Left ventricle myocardium inferior (tissue), 1 donor: ENCODE data around the gene CDC42BPA. TPM values are rescaled to one million over a fixed set of nuclear protein-coding genes. Genes with fewer than 3 reads are reported as not detected.

Source experiments
- DNase-seq: peaks from one replicate; pipeline ENCODE4 v3.0.0-alpha.2; 2020
- H3K27ac ChIP-seq: fragments of 200-600 bp; replicated peaks from 2 replicates; pipeline ENCODE4 v1.8.0; 2021
- H3K27me3 ChIP-seq: fragments of 200-600 bp; 2 replicates; pipeline ENCODE4 v1.8.0; 2021; ENCODE audit warnings: low read depth
- H3K36me3 ChIP-seq: fragments of 200-600 bp; 2 replicates; pipeline ENCODE4 v1.8.0; 2021
- H3K4me1 ChIP-seq: fragments of 200-600 bp; 2 replicates; pipeline ENCODE4 v1.8.0; 2021
- H3K4me3 ChIP-seq: fragments of 200-600 bp; 2 replicates; pipeline ENCODE4 v1.8.0; 2021; ENCODE audit warnings: mild to moderate bottlenecking, moderate library complexity
- H3K9me3 ChIP-seq: fragments of 200-600 bp; replicated peaks from 2 replicates; pipeline ENCODE4 v1.8.0; 2021
- intact Hi-C: fragments of 100-400 bp; cut with micrococcal nuclease; formaldehyde crosslinking; loops from one replicate; pipeline ENCODE4 v1.11.0; 2022
- total RNA-seq: library from RNA; stranded (reverse); fragmentation: NEBNext Ultra II Directional; extraction: Animal tissue kit (Norgen Biotek cat#: 25700); gene quantifications from one replicate; pipeline ENCODE4 v1.2.1, GENCODE V29; 2021
- TF ChIP-seq, protein P1 (sequence below): fragments of 200-600 bp; IDR thresholded peaks from 2 replicates; pipeline ENCODE4 v1.8.0; 2021; ENCODE audit warnings: antibody characterized with exemption, mild to moderate bottlenecking, borderline replicate concordance
- donor health status: DM: no; HTN: yes; CAD: no; lungs with severe emphysema.

Gene CDC42BPA
- total RNA-seq, 1 donor from 2014 or later, result 35.1 TPM

GRCh38 chr1:227316456-227316855 lies 1.8 kb downstream of the CDC42BPA start:
- no peaks in the 10 kb centered on the region for H3K36me3 ChIP-seq
- peak overlapping the region; percentile 98 for H3K27ac ChIP-seq
- H3K4me3 ChIP-seq, result peak overlapping the region; percentile 77
- TF ChIP-seq, protein P1, sequence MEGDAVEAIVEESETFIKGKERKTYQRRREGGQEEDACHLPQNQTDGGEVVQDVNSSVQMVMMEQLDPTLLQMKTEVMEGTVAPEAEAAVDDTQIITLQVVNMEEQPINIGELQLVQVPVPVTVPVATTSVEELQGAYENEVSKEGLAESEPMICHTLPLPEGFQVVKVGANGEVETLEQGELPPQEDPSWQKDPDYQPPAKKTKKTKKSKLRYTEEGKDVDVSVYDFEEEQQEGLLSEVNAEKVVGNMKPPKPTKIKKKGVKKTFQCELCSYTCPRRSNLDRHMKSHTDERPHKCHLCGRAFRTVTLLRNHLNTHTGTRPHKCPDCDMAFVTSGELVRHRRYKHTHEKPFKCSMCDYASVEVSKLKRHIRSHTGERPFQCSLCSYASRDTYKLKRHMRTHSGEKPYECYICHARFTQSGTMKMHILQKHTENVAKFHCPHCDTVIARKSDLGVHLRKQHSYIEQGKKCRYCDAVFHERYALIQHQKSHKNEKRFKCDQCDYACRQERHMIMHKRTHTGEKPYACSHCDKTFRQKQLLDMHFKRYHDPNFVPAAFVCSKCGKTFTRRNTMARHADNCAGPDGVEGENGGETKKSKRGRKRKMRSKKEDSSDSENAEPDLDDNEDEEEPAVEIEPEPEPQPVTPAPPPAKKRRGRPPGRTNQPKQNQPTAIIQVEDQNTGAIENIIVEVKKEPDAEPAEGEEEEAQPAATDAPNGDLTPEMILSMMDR, result no peak
- DNase-seq, result no peak
- no peaks in the 10 kb centered on the region for H3K27me3 ChIP-seq
- peaks cover 44% of the 10 kb centered on the region for H3K4me1 ChIP-seq
- H3K9me3 ChIP-seq, result no peaks in the 10 kb centered on the region
- intact Hi-C loops, result loop anchor here (10.0 kb wide), 2 partner anchors 72 to 118 kb away; no protein-coding TSS in a partner anchor

DNA sequence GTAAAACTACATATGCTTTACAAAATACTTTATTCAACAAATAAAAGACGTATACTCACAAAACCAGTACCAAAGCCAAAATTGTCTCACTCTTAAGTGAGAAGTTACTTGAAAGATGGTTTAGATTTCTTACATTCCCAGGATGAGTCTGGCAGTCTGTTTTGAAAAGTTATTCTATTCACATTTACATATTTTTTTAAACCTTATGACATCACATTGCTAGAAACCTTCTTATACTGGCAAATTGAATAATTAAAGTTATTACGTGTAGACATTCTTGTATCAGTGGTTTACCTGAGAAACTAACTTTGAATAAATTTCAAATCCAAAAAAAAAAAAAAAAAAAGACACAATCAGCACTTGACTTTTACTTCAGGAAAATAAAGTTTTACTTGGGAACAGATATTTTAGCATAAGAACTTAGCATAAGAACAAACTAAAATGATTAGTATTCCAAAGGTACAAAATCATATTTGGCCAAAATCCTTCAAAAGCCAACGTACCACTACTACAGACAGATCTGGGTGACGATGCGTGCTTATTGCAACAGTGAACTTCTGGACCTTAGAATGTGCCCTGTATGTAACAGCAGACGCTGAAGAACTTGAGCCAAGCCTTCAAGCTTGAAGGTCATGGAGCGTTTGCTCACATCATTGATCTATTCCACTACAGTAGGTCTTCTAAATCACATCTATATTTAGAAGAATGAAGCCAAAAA lies 2.5 kb downstream of the CDC42BPA start:
- peak overlapping the region; percentile 98 for H3K27ac ChIP-seq
- no peak for DNase-seq
- H3K9me3 ChIP-seq, result no peaks in the 10 kb centered on the region
- peaks cover 50% of the 10 kb centered on the region for H3K4me1 ChIP-seq
- no peaks in the 10 kb centered on the region for H3K36me3 ChIP-seq
- H3K27me3 ChIP-seq, result no peaks in the 10 kb centered on the region
- TF ChIP-seq, protein P1, result no peak
- peak overlapping the region; percentile 77 for H3K4me3 ChIP-seq
- intact Hi-C loops, result loop anchor here (10.0 kb wide), 2 partner anchors 71 to 119 kb away; no protein-coding TSS in a partner anchor

GRCh38 chr1:227314014-227314848 lies 4.1 kb downstream of the CDC42BPA start:
- peak overlapping the region; percentile 98 for H3K27ac ChIP-seq
- intact Hi-C loops, result loop anchor here (10.0 kb wide), 2 partner anchors 69 to 121 kb away; no protein-coding TSS in a partner anchor
- no peak for DNase-seq
- peaks cover 64% of the 10 kb centered on the region for H3K4me1 ChIP-seq
- H3K36me3 ChIP-seq, result no peaks in the 10 kb centered on the region
- H3K4me3 ChIP-seq, result peak overlapping the region; percentile 77
- no peaks in the 10 kb centered on the region for H3K27me3 ChIP-seq
- H3K9me3 ChIP-seq, result no peaks in the 10 kb centered on the region
- TF ChIP-seq, protein P1, result no peak

DNA sequence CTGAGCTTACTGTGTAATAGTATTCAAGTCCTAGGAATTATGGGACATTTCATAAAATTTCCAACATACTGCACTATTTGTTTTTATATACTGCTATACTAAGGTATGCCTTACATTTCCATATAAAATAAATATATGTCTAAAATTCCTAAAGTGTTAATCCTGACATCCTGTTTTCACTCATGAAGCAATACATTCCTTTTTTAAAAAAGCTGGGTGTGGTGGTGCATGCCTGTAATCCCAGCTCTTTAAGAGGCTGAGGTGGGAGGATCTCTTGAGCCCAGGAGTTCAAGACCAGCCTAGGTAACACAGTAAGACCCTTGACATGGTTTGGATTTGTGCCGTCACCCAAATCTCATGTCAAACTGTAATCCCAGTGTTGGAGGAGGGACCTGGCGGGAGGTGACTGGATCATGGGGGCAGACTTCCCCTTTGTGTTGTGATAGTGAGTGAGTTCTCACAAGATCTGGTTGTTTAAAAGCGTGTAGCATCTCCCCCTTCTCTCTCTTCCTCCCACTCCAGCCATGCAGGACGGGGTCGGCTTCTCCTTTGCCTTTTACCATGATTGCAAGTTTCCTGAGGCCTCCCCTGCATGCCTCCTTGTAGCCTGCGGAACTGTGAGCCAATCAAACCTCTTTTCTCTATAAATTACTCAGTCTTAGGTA lies 5.8 kb downstream of the CDC42BPA start:
- no peak overlapping the region for H3K4me3 ChIP-seq
- H3K4me1 ChIP-seq, result peaks cover 68% of the 10 kb centered on the region
- no peak for DNase-seq
- H3K27ac ChIP-seq, result no peak overlapping the region
- H3K27me3 ChIP-seq, result no peaks in the 10 kb centered on the region
- H3K36me3 ChIP-seq, result no peaks in the 10 kb centered on the region
- intact Hi-C loops, result loop anchor here (10.0 kb wide), 2 partner anchors 68 to 122 kb away; no protein-coding TSS in a partner anchor
- H3K9me3 ChIP-seq, result no peaks in the 10 kb centered on the region
- TF ChIP-seq, protein P1, result no peak

GRCh38 chr1:227311389-227312001 lies 6.8 kb downstream of the CDC42BPA start:
- Histone ChIP-seq H3K9me3 (no peaks in the 10 kb centered on the region), H3K4me1 (peaks cover 77% of the 10 kb centered on the region), H3K4me3 (no peak overlapping the region), H3K27me3 (no peaks in the 10 kb centered on the region), H3K36me3 (no peaks in the 10 kb centered on the region), H3K27ac (no peak overlapping the region)
- intact Hi-C loops, result loop anchor here (10.0 kb wide), 2 partner anchors 67 to 123 kb away; no protein-coding TSS in a partner anchor
- DNase-seq, result no peak
- TF ChIP-seq, protein P1, result no peak
